Sciatic nerve (tissue), 2 donors: Measurements from ENCODE around the gene ZFPM1. TPM values are rescaled to one million over a fixed set of nuclear protein-coding genes. Genes with fewer than 3 reads are reported as not detected.

Experiments
- ATAC-seq: fragments of 200-7000 bp; cut with Tn5 transposase; one replicate; pipeline ENCODE4 v1.9.1; 2020; ENCODE audit warnings: mild to moderate bottlenecking, moderate library complexity
- DNase-seq: peaks from one replicate; pipeline ENCODE4 v3.0.0-alpha.2; 2020; ENCODE audit warnings: low spot score
- intact Hi-C: fragments of 100-400 bp; cut with DNase I; formaldehyde crosslinking; loops from one replicate; pipeline ENCODE4 v1.14.2; 2022
- total RNA-seq: library from RNA; stranded (reverse); fragmentation: NEBNext Ultra II Directional; extraction: Animal tissue kit (Norgen Biotek cat#: 25700); gene quantifications from one replicate; pipeline ENCODE4 v1.2.1, GENCODE V29; 2021
- donor health status: DM: no; HTN: no; CAD: no.
- donor health status: DM: no; HTN: no; CAD: no.

Gene ZFPM1
- total RNA-seq, 1 donor from 2014 or later = 3.9 TPM

DNA sequence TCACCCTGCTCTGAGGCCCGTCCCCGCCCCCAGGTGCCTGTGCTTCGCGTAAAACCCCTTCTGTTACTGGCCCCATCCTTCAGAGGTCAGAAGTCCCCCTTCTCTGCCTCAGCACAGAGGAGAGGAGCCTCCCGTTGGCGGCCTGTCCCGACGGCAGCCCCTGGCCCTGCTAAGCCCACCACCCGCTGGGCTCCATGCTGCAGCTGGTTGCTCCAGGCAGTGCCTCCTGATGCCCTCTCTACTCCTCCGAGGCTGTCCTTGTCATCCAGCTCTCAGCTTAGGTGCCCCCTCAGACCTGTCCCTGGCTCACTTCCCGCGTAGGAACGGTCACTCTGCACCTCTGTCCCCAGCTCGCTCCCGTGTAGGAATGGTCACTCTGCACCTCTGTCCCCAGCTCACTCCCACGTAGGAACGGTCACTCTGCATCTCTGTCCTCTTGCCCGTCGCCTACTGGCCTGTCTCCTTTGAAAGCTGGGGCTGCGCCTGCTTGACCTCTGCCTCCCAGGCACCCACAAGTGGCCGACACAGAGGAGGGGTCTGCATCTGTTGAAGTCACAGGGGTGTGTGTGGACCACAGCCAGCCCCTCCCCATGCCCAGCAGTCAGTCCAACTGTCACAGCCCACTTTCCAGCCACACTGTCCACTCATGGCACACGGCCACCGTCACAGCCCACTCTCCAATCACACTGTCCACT lies 85.4 kb downstream of the ZFPM1 start:
- DNase-seq (no peak), ATAC-seq (no peak)
- intact Hi-C loops = no loop called here

DNA sequence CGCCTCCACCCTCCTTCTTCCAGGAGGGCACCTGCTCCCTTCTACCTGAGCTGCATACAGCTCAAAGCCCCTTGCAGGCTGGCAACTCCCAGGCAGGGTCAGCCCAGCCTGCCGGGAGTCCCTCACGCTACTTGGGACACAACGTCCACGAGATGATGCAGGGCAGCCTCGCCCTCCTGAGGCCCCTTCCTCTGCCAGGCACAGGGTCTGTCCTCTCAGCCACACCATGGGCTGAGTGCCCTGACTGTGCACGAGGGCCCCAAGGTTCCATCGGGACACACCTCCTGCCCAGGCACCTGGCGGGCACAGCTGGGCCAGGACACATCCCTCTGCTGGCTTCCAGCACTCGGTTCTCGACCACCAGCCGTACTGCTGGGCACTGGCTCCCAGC lies 86.2 kb downstream of the ZFPM1 start:
- no peak for DNase-seq
- ATAC-seq = no peak
- intact Hi-C loops = no loop called here

- intact Hi-C loops = no loop called here
- ATAC-seq = peak; percentile 28
- DNase-seq = no peak
These were observed 86.7 kb downstream of the ZFPM1 start for GRCh38 chr16:88539652-88540345.

DNA sequence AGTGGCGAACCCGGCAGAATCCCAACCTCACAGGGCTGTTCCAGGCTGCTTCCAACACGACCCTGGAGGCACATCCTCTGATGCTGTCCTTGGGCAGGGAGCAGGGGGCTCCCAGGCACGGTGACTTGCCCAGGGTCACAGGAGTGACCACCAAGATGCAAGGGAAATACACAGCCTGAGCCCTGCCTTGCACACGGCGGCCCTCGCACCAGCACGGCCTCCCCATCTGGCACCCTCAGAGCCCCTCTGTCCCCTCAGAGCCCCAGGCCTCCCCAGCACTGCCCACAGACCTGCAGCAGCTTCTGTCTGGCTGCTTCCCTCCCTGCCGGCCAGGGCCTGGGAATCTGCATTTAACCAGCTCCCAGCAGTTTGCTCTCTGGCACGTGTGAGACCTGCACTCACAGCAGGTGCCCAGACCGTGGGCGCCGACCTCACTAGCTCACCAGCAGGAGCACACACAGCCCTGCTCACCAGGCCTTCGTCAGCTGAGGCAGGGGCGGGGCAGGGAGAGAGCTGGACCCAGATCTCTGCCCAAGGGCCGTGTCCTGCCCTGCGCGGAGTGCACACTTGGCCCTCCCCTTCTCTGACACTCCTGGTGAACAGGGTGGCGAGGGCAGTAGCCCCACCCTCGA lies 87.4 kb downstream of the ZFPM1 start:
- ATAC-seq = no peak
- intact Hi-C loops = no loop called here
- no peak for DNase-seq

GRCh38 chr16:88541831-88542616 lies 88.9 kb downstream of the ZFPM1 start:
- DNase-seq = no peak
- intact Hi-C loops = no loop called here
- no peak for ATAC-seq

DNA sequence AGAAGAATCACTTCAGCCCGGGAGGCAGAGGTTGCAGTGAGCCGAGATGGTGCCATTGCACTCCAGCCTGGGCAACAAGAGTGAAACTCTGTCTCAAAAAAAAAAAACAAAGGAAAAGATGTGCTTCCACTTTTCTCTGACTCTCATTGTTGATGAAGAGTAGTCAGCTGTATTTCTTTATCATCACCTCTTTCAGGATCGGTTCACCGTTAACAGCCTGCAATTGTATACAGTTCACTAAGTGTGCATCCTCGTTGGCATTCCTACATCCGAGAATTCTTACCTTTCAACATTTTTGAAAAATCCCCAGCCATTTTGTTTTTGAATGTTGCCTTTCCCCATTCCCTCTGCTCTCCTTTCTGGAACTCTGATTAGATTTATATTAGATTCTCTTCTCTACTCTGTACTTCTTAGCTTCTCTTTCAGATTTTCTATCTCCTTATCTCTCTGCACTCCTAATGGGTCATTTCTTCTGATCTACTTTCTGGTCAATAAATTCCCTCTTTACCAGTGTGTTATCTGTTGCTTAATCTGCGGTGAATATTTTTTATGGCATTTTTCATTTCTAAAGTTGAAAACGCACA lies 90.2 kb downstream of the ZFPM1 start:
- intact Hi-C loops = no loop called here

GRCh38 chr16:88545781-88546180 lies 92.7 kb downstream of the ZFPM1 start:
- no peak for ATAC-seq
- intact Hi-C loops = no loop called here

More for the DNA sequence above, 90.2 kb downstream of the ZFPM1 start:
- ATAC-seq = no peak
- DNase-seq = no peak

DNA sequence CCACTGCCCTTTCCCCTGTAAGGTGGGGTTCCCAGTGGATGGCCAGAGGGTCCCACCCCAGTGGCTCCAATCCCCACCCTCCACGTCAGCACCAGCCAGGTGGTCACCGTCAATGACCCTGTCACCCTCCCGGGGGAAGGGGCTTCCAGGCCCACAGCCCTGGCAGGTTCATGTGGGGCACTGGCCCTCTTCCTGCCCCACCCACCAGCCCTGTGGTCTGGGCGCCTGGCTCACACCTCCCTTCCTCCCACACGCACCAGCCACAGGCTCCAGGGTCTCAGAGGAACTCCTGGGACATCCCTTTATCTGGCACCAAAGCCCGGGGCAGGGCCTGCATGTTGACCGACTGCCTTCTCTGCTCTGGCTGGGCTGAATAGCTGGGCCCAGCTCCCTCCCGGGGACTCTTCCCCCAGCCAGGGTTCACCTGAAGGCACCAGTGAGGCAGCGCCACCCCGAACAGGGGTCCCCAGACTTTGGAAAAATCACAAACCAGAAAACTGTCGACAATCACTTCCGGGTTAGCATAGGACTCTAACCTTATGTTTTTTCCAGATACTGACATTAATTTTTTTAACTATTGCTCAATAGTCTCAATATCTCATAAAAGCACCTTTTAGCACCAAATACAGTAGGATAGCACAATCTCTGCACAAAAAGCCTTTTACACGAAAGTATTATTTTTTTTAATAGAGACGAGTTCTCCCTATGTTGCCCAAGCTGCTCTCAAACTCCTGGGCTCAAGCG lies 95.2 kb downstream of the ZFPM1 start:
- intact Hi-C loops = no loop called here
- DNase-seq = no peak
- ATAC-seq = no peak

More at GRCh38 chr16:88545781-88546180, 92.7 kb downstream of the ZFPM1 start:
- DNase-seq = no peak

DNA sequence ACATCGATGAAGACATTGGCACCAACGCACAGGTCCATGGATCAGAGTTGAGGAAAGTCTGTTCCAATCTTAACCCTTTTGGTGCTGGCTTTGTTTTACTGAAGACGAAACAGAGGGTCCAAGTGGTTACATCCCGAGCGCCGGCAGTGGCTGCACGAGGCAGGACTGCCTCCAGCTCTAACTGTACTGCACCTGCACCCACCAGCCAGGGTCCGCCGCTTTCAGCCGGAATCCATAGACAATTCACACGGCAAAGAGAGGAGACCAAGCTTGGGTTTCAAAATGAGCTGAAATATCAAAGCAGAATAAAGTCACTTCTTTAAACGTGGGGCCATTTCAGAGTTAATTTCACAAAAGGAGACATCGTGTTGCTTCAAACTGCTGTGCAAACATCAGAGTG lies 95.9 kb downstream of the ZFPM1 start:
- intact Hi-C loops = no loop called here
- DNase-seq = no peak
- ATAC-seq = no peak

DNA sequence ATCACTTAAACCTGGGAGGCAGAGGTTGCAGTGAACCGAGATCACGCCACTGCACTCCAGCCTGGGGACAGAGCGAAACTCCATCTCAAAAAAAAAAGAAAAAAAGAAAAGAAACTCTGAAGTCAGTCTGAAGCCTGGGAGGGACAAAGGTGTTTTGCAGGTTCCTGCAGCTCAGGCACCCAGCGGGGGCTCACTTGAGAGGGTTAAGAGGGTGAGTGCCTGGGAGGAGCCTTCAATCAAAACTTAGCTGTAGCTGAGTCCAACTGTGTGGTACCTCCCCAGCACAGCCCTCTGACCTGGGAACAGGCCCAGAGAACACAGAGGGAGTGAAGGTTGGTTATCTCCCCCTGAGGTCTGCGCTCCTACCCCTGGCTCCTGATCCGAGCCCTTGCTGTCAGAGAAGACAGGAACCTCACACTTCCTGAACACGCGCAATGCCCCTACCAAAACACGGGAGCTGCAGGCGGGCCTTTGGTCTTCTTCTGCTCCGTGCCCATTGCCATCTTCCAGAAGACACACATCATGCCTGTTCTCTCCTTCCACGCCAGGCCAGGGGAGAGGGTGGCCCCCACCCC lies 96.7 kb downstream of the ZFPM1 start:
- DNase-seq = no peak
- ATAC-seq = no peak
- intact Hi-C loops = no loop called here

GRCh38 chr16:88550246-88550661 lies 97.2 kb downstream of the ZFPM1 start:
- no peak for DNase-seq
- intact Hi-C loops = no loop called here
- ATAC-seq = peak; percentile 76

- ATAC-seq = no peak
- intact Hi-C loops = no loop called here
- no peak for DNase-seq
These were observed 99.1 kb downstream of the ZFPM1 start for GRCh38 chr16:88552166-88552565.

DNA sequence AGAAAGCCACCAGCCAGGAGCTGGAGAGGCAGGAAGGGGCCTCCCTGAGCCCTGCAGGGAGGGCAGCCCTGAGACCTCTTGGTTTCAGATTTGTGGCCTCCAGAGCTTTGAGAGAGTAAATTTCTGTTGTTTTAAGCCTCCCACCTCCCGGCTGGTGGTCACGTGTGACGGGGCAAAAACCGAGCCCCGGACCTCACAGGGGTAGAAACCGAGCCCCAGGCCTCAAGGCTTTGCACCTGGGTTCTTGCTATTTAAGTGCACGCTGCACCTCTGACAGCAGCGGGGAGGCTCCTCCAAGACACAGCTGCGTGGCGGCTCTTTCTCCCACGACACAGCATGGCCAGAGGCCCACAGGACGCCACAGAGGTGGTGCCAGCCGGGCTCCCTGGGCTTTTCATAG lies 99.7 kb downstream of the ZFPM1 start:
- intact Hi-C loops = no loop called here

GRCh38 chr16:88553739-88554138 lies 100.7 kb downstream of the ZFPM1 start:
- DNase-seq = no peak
- intact Hi-C loops = no loop called here
- ATAC-seq = no peak

More for the DNA sequence above, 99.7 kb downstream of the ZFPM1 start:
- ATAC-seq (no peak), DNase-seq (no peak)

DNA sequence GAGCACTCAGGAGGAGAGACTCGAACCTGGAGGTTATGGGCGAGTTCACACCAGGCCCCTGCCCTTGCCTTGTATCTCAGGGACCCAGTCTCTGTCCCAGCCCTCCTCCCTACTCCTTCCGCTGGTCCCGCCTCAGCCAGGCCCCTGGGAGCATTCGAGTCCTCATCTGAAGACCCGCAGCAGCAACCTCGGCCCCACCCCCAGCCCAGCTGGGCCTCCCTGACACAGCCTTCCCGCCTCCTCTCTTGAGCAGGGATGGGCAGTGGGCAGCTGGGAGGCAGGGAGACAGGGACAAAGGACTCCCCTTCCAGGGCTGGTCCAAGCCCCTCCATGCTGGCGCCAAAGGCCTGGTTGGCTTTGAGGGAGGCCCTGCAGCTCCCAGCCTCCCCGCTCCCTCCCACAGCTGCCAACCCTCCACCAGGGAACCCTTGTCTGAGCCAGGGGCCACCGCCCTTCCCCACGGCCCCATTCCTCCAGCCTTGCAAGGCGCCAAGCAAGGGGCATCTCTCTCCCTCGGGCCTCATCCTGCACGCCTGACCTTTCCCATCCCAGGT lies 101.7 kb downstream of the ZFPM1 start:
- no peak for ATAC-seq
- no peak for DNase-seq
- intact Hi-C loops = no loop called here

GRCh38 chr16:88556294-88556988 lies 103.4 kb downstream of the ZFPM1 start:
- DNase-seq (no peak), ATAC-seq (no peak)
- intact Hi-C loops = no loop called here
